T-helper 1 cell treated with Interleukin-12 subunit alpha and Interleukin-12 subunit beta and Interleukin-4 antibody, amounts not matched to agents 30 μg/mL and 1 μg/mL, for 36 hours (primary cell): ENCODE data around the gene CACNA2D3.

Experiments
- H3K27ac Mint-ChIP-seq: one replicate; pipeline ENCODE4 v1.8.0; 2021; ENCODE audit warnings: mild to moderate bottlenecking, mixed read lengths
- H3K27me3 Mint-ChIP-seq: one replicate; pipeline ENCODE4 v1.8.0; 2021; ENCODE audit warnings: low read depth, mixed read lengths
- H3K36me3 Mint-ChIP-seq: one replicate; pipeline ENCODE4 v1.8.0; 2021; ENCODE audit warnings: low read depth, mixed read lengths
- H3K4me1 Mint-ChIP-seq: one replicate; pipeline ENCODE4 v1.8.0; 2021; ENCODE audit warnings: low read depth, mixed read lengths
- H3K4me3 Mint-ChIP-seq: one replicate; pipeline ENCODE4 v1.8.0; 2021; ENCODE audit warnings: mild to moderate bottlenecking, moderate library complexity, mixed read lengths
- H3K9me3 Mint-ChIP-seq: one replicate; pipeline ENCODE4 v1.8.0; 2021; ENCODE audit warnings: mixed read lengths

Gene CACNA2D3

GRCh38 chr3:54274607-54275006 is 152.3 kb downstream of the CACNA2D3 start:
- Mint-ChIP-seq H3K27me3 (no peaks in the 10 kb centered on the region), H3K27ac (no peak overlapping the region), H3K9me3 (peaks cover 15% of the 10 kb centered on the region), H3K4me1 (no peaks in the 10 kb centered on the region), H3K36me3 (no peaks in the 10 kb centered on the region), H3K4me3 (no peak overlapping the region)

GRCh38 chr3:54279005-54279583 is 156.7 kb downstream of the CACNA2D3 start:
- Mint-ChIP-seq H3K27ac (no peak overlapping the region), H3K36me3 (no peaks in the 10 kb centered on the region), H3K4me3 (no peak overlapping the region), H3K9me3 (peaks cover 15% of the 10 kb centered on the region), H3K4me1 (no peaks in the 10 kb centered on the region), H3K27me3 (no peaks in the 10 kb centered on the region)

DNA sequence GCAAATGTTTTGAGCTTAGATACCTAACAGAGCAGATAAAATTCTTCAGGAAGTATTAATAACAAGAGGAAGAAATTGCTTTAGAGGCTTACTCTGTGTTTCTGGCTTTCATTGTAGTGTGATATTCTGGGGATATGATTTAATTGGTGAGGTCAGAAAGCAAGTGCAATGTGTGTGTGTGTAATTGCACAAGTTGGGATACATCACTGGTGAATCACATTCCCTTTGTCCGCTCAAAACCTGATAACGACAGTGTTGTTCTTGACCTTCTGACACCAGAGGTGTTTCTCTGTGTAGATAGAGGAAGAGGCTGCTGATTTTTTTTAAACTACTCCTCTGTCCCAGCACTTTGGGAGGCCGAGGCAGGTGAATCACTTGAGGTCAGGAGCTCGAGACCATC is 161.1 kb downstream of the CACNA2D3 start:
- Mint-ChIP-seq H3K27ac (no peak overlapping the region), H3K27me3 (no peaks in the 10 kb centered on the region), H3K4me3 (no peak overlapping the region), H3K36me3 (no peaks in the 10 kb centered on the region), H3K9me3 (peaks cover 4% of the 10 kb centered on the region), H3K4me1 (no peaks in the 10 kb centered on the region)

- H3K36me3 Mint-ChIP-seq: no peaks in the 10 kb centered on the region
- H3K9me3 Mint-ChIP-seq: no peaks in the 10 kb centered on the region
- no peak overlapping the region for H3K4me3 Mint-ChIP-seq
- no peaks in the 10 kb centered on the region for H3K27me3 Mint-ChIP-seq
- H3K4me1 Mint-ChIP-seq: no peaks in the 10 kb centered on the region
- no peak overlapping the region for H3K27ac Mint-ChIP-seq
Measured at GRCh38 chr3:54294214-54294613, 171.9 kb downstream of the CACNA2D3 start.

DNA sequence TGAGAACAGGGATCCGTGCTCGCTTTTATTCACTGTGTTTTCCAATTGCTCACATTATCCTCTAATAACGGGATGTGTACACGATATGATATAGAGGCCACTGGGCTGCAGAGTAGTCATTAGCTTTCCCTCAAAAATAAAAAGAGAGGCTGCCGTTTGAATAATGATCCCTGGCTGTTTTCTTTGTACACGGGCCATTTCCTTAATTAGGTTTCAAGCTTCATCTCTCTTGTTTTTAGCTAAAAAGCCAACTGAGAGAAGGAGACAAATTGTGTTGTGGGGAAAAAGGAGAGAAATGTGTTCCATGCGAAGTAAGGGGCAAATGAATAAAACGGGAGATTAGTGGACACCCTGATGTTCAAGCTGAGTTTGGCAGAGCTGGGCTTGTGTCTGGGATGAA is 174.2 kb downstream of the CACNA2D3 start:
- no peak overlapping the region for H3K27ac Mint-ChIP-seq
- H3K9me3 Mint-ChIP-seq: no peaks in the 10 kb centered on the region
- H3K4me1 Mint-ChIP-seq: no peaks in the 10 kb centered on the region
- no peak overlapping the region for H3K4me3 Mint-ChIP-seq
- no peaks in the 10 kb centered on the region for H3K36me3 Mint-ChIP-seq
- H3K27me3 Mint-ChIP-seq: no peaks in the 10 kb centered on the region

GRCh38 chr3:54299169-54299935 is 177.0 kb downstream of the CACNA2D3 start:
- Mint-ChIP-seq H3K4me1 (no peaks in the 10 kb centered on the region), H3K9me3 (no peaks in the 10 kb centered on the region), H3K27me3 (no peaks in the 10 kb centered on the region), H3K27ac (no peak overlapping the region), H3K36me3 (no peaks in the 10 kb centered on the region), H3K4me3 (no peak overlapping the region)

GRCh38 chr3:54303517-54304375 is 181.4 kb downstream of the CACNA2D3 start:
- Mint-ChIP-seq H3K27ac (no peak overlapping the region), H3K9me3 (no peaks in the 10 kb centered on the region), H3K4me1 (no peaks in the 10 kb centered on the region), H3K36me3 (no peaks in the 10 kb centered on the region), H3K27me3 (no peaks in the 10 kb centered on the region), H3K4me3 (no peak overlapping the region)

- Mint-ChIP-seq H3K9me3 (no peaks in the 10 kb centered on the region), H3K36me3 (no peaks in the 10 kb centered on the region), H3K27me3 (no peaks in the 10 kb centered on the region), H3K27ac (no peak overlapping the region), H3K4me3 (no peak overlapping the region), H3K4me1 (no peaks in the 10 kb centered on the region)
Measured at GRCh38 chr3:54304877-54305276, 182.5 kb downstream of the CACNA2D3 start.

DNA sequence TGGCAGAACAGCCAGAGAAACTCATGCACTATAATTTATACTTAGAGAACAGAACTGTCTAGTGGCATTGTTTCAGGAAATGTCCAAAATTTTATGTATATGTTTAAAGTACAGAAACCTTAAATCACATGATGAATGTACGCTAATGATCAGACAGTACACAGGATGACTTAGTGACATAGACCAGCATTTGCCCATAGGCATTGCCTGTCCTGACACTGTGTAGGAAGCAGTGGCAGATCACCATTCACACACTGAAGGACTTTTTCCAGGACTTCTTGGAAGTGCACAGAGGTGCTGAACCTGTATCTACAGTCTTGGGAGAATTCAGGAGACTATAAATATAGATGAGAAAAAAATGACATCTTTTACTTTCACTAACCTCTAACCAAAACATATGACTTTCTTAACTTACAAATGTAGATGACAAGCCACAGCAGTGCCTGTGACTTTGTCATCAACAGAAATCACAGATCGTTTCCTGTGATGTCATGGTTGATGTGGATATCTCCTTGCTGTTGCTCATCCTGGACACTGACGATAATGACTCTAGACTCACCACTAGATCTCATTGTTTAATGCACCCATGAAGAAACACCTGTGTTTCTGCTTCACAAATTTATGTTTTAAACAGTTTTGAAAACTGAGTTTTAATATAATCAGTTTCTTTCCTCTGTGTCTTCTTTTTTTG is 183.2 kb downstream of the CACNA2D3 start:
- Mint-ChIP-seq H3K9me3 (no peaks in the 10 kb centered on the region), H3K27me3 (no peaks in the 10 kb centered on the region), H3K4me1 (no peaks in the 10 kb centered on the region), H3K27ac (no peak overlapping the region), H3K36me3 (no peaks in the 10 kb centered on the region), H3K4me3 (no peak overlapping the region)

DNA sequence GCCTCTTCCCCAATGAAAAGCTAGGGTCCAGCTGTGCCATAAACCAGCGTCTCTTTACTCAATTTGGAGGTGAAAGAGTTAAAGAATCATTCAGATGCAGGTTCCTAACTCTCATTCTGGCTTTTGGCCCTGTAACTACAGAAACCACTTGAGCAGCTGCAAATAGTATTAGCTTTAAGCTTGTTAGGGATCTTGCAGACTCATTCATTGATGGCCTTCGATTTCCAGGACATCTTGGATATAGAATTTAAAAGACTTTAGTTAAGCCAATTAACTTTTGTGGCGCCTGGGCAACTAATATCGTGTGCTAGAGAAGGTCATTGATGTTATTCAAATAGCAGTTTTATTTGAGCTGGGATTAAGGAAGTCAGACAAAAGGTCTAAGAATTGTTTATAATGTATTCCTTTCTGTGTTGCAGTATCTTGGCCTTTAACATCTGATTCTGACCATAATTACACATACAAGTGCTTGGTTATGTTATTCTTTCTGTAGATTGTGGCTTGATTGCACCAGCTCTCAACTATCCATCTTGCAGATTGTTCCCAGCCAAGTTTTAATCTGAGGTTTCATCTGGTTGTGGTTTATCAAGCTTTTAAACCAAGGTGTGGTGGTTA is 185.3 kb downstream of the CACNA2D3 start:
- H3K4me3 Mint-ChIP-seq: no peak overlapping the region
- no peaks in the 10 kb centered on the region for H3K27me3 Mint-ChIP-seq
- H3K27ac Mint-ChIP-seq: no peak overlapping the region
- H3K36me3 Mint-ChIP-seq: no peaks in the 10 kb centered on the region
- no peaks in the 10 kb centered on the region for H3K9me3 Mint-ChIP-seq
- no peaks in the 10 kb centered on the region for H3K4me1 Mint-ChIP-seq

GRCh38 chr3:54309601-54310000 is 187.2 kb downstream of the CACNA2D3 start:
- Mint-ChIP-seq H3K27me3 (no peaks in the 10 kb centered on the region), H3K36me3 (no peaks in the 10 kb centered on the region), H3K4me1 (no peaks in the 10 kb centered on the region), H3K4me3 (no peak overlapping the region), H3K9me3 (no peaks in the 10 kb centered on the region), H3K27ac (no peak overlapping the region)

- Mint-ChIP-seq H3K4me3 (no peak overlapping the region), H3K27me3 (no peaks in the 10 kb centered on the region), H3K4me1 (no peaks in the 10 kb centered on the region), H3K9me3 (no peaks in the 10 kb centered on the region), H3K36me3 (no peaks in the 10 kb centered on the region), H3K27ac (no peak overlapping the region)
Measured at GRCh38 chr3:54311211-54311747, 188.9 kb downstream of the CACNA2D3 start.

DNA sequence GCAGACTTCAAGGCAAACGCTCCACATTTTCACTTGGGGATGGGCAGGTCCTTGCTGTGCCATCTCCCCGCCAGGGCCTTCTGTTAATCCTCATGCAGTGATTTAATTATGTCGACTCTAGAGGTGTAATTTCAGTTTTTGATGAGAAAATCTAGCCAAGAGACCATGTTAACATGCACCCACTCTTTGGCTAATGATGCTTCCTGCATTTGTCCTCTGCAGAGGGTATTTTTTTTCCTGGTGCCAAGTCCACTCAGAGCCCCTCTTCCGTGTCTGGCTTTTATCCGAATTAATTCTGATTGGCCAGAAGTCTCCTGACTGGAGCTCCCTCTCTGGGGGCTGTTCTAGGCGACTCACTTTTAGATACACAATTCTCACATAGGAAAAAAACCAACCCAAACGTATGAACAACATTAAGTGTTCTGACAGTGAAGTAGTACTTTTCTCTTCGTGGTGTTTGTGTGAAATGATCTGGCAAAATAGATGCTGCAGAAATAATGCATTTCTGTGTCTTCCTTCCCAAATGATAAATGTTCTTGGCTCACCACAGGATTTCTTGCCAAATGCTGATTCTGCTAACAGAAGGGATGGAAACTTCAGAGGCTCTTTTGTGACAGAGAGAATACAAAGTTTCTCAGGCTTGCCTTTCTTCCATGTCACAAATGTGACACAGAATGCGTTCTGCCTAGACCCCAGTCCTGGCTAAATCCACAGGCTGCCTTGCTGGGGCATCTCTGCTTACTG is 190.0 kb downstream of the CACNA2D3 start:
- no peaks in the 10 kb centered on the region for H3K9me3 Mint-ChIP-seq
- H3K36me3 Mint-ChIP-seq: no peaks in the 10 kb centered on the region
- H3K4me1 Mint-ChIP-seq: no peaks in the 10 kb centered on the region
- no peak overlapping the region for H3K4me3 Mint-ChIP-seq
- no peaks in the 10 kb centered on the region for H3K27me3 Mint-ChIP-seq
- H3K27ac Mint-ChIP-seq: no peak overlapping the region
